ENCODE results near the gene ST8SIA5. TPM values are rescaled to one million over a fixed set of nuclear protein-coding genes. Genes with fewer than 3 reads are reported as not detected.

Gene ST8SIA5
- total RNA-seq, 1 experiment from 2014 or later, result 0.54 TPM

DNA sequence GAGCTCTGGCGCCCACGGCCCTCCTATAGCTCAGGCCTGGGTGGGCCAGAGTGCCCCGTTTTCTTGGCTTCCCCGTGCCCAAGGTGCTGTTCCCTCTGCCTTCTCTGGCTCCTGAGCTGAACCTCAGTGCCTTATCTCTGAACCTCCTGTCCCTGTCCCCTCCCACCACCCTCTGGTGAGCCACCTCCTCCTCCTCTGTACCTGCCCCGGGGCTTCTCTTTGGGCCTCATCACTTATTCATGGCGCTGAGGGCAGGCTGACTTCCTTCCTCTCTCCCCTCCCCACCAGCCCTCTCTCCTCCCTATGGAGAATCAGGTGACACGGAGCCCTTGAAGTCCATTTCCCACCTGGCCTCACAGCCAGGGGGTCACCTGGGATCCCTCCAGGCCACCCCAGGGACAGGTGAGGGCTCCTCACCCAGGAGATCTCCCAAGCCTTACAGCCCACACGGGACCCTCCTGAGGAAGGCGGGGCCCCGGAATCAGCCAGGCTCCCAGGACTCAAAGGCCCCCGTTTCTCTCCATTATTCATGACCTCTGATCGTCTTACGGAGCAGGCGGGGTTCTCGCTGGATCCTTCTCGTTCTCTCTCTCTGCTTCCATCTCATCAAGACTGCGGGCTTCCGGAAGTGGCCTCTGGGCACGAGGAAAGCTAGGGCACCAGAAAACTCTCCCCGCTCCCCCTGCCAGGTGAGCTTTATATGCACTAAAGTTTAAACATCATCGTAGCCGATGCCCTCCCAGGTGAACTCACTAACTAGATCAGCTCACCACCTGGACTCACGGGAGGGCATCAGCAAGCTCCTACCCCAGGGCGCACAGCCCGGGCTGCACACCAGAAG is 99.5 kb downstream of the ST8SIA5 start, which contains the start of gene LOXHD1:
TSS of gene LOXHD1 (minus strand) at position 106 of the 841 bp plus-strand sequence. CDS start 187 bp downstream, outside the sequence.
- no peak within 1 kb of the TSS for H3K27ac ChIP-seq (ENCODE audit: low read depth, low read length)
- ChIA-PET POLR2A (no interaction called here), CTCF (interaction anchor here (0.6 to 3.3 kb wide), 37 partner anchors 9 to 991 kb away, joined by 3 to 76 read pairs (median 4); partner anchors contain the start of gene HAUS1), RAD21 (ENCODE audit: low non-redundant PET in 1 of 2, low total read pairs in 2 of 2, uncharacterized antibody in 2 of 2, unreplicated experiment in 2 of 2) (interaction anchor here (0.6 to 1.5 kb wide), 10 partner anchors 34 to 508 kb away, joined by 3 to 12 read pairs (median 5); a partner anchor contains a TSS)
- H3K4me2 ChIP-seq (ENCODE audit: low read length), result no peak within 1 kb of the TSS
- no peaks in the 10 kb centered on the region for H3K9me2 ChIP-seq (ENCODE audit: insufficient read depth)
- ATAC-seq (no peak), DNase-seq (ENCODE audit: low read depth, low spot score) (no peak)
- no peaks in the 10 kb centered on the region for H3K79me2 ChIP-seq (ENCODE audit: insufficient read depth, low read length)
- H3K9me3 ChIP-seq (ENCODE audit: control insufficient read depth in 1 of 2, insufficient read depth in 1 of 2, low read depth in 1 of 2, low read length in 2 of 2), result no peaks in the 10 kb centered on the region
- intact Hi-C loops (cut with micrococcal nuclease), result no loop called here
- no peaks in the 10 kb centered on the region for H3K4me1 ChIP-seq (ENCODE audit: control insufficient read depth in 1 of 2, insufficient read depth in 2 of 2, low read length in 2 of 2)
- H4K20me1 ChIP-seq (ENCODE audit: insufficient read depth), result no peaks in the 10 kb centered on the region
- no peak within 1 kb of the TSS for H3K9ac ChIP-seq (ENCODE audit: low read length)
- no peaks in the 10 kb centered on the region for H3K36me3 ChIP-seq (ENCODE audit: control insufficient read depth in 1 of 2, insufficient read depth in 2 of 2, low read length in 2 of 2)
- no TSS peak for BruUV-seq (replicated peaks)
- no peaks in the 10 kb centered on the region for H3K27me3 ChIP-seq (ENCODE audit: insufficient read depth, low read length)
- no peak within 1 kb of the TSS for H3K4me3 ChIP-seq (replicated peaks in 1 of 2; ENCODE audit: low read depth in 1 of 2, low read length in 2 of 2)
- TF ChIP-seq ZBTB33 (IDR thresholded peaks at IDR 0.05; ENCODE audit: extremely low read depth, insufficient replicate concordance, low read length) (no peak), FOSL1 (IDR thresholded peaks at IDR 0.05; ENCODE audit: low read depth) (no peak), EZH2phosphoT487 (IDR thresholded peaks at IDR 0.05; ENCODE audit: borderline replicate concordance) (no peak), POLR2AphosphoS5 (IDR thresholded peaks at IDR 0.05; ENCODE audit: low read depth, low read length) (no peak), SRF (IDR thresholded peaks at IDR 0.05; ENCODE audit: low read depth) (no peak), ZFX (IDR thresholded peaks at IDR 0.05) (no peak), YY1 (IDR thresholded peaks at IDR 0.05; ENCODE audit: extremely low read depth, insufficient replicate concordance, low read depth, low read length) (no peak), TCF7L2 (IDR thresholded peaks at IDR 0.05; ENCODE audit: borderline replicate concordance, extremely low read depth, insufficient read depth, insufficient read length) (no peak), CBX3 (IDR thresholded peaks at IDR 0.05; ENCODE audit: low read depth) (no peak), EGR1 (IDR thresholded peaks at IDR 0.05; ENCODE audit: low read depth) (no peak), SP1 (IDR thresholded peaks at IDR 0.05; ENCODE audit: low read depth) (no peak), ZNF274 (IDR thresholded peaks at IDR 0.05; ENCODE audit: low read depth, low read length) (no peak)
- TF ChIP-seq, protein P1, sequence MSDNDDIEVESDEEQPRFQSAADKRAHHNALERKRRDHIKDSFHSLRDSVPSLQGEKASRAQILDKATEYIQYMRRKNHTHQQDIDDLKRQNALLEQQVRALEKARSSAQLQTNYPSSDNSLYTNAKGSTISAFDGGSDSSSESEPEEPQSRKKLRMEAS (IDR thresholded peaks at IDR 0.05), result no peak
- TF ChIP-seq, protein P2, sequence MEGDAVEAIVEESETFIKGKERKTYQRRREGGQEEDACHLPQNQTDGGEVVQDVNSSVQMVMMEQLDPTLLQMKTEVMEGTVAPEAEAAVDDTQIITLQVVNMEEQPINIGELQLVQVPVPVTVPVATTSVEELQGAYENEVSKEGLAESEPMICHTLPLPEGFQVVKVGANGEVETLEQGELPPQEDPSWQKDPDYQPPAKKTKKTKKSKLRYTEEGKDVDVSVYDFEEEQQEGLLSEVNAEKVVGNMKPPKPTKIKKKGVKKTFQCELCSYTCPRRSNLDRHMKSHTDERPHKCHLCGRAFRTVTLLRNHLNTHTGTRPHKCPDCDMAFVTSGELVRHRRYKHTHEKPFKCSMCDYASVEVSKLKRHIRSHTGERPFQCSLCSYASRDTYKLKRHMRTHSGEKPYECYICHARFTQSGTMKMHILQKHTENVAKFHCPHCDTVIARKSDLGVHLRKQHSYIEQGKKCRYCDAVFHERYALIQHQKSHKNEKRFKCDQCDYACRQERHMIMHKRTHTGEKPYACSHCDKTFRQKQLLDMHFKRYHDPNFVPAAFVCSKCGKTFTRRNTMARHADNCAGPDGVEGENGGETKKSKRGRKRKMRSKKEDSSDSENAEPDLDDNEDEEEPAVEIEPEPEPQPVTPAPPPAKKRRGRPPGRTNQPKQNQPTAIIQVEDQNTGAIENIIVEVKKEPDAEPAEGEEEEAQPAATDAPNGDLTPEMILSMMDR (IDR thresholded peaks at IDR 0.05 in 2 of 3, conservative IDR thresholded peaks at IDR 0.05 in 1 of 3; ENCODE audit: borderline replicate concordance in 1 of 3, insufficient read depth in 1 of 3, low read depth in 2 of 3, low read length in 2 of 3), result no peak
- H2AFZ ChIP-seq (ENCODE audit: low read depth, low read length, poor library complexity, severe bottlenecking), result no peak within 1 kb of the TSS

Data from HCT116 (cell line).